HS-5 (cell line): ENCODE results near the gene L3MBTL4.

ENCODE experiments used
- DNase-seq: peaks from one replicate; pipeline ENCODE4 v3.0.0-alpha.2; 2012; ENCODE audit warnings: low read depth

Gene L3MBTL4

DNA sequence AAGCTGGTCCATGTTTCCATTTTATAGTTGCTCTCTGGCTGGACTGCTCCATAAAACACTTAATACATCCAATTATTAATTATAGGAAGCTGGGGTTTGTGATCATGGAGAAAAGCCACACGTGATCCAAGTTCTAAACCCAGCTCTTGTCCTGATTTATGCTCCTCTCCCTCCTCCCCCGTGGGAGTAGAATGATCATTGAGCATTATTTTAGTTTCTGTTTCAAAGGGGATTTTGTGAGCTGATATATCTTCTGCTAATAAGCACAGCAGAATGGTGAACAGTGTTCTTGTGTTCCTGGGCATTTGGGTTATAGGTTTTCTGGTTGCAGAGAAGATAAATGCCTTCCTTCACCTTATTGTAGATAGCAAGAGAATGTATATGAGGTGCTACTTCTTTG lies 383.7 kb downstream of the L3MBTL4 start:
- no peak for DNase-seq

GRCh38 chr18:6024745-6025248 lies 389.9 kb downstream of the L3MBTL4 start:
- no peak for DNase-seq

DNA sequence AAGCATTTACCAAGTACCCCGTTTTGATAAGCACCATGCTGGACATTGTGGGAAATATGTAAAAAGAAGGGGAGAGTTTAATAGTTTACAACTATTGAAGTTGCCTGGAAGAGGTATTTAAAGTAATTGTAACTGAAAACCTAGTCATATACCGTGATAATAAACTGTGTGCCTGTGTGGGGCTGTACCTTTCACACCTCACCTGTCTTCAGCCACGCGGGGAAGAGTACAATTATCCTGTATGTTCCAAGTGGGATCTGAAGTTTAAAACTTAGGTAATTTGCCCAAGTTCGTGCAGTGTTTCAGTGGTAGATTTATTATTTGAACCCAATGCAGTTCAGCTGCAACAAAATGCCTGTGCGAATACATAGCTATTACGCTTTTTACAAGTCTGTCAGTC lies 391.2 kb downstream of the L3MBTL4 start:
- DNase-seq, result no peak

- DNase-seq, result no peak
Observed at GRCh38 chr18:6022845-6023244, 391.9 kb downstream of the L3MBTL4 start.

GRCh38 chr18:6022074-6022444 lies 392.7 kb downstream of the L3MBTL4 start:
- DNase-seq, result no peak

- DNase-seq, result no peak
Observed at GRCh38 chr18:6021306-6022073, 393.2 kb downstream of the L3MBTL4 start.

DNA sequence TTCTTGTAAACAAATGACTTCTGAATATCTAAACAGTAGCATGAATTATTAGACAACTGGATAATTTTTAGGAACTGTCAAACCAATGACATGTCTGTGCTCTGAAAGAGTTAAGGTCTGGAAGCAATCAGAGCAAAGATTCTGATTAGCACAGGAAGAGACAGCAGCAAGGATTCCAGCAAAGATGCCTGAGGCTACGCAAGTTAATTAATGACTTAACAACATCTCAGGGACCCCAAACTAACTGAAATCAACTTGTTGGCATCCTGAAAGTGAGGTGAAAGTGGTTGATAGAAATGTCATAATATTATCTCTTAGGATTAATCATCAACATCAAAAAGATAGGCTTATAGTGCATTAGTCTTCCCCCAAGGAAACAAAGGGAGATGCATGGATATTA lies 396.0 kb downstream of the L3MBTL4 start:
- DNase-seq, result no peak

- DNase-seq, result no peak
Observed at GRCh38 chr18:6017171-6017570, 397.5 kb downstream of the L3MBTL4 start.

GRCh38 chr18:6015364-6015763 lies 399.3 kb downstream of the L3MBTL4 start:
- no peak for DNase-seq

- DNase-seq, result no peak
Observed at GRCh38 chr18:6013171-6013810, 401.4 kb downstream of the L3MBTL4 start.

GRCh38 chr18:6010921-6011320 lies 403.8 kb downstream of the L3MBTL4 start:
- no peak for DNase-seq

- DNase-seq, result no peak
Observed at GRCh38 chr18:6010284-6010683, 404.4 kb downstream of the L3MBTL4 start.

- no peak for DNase-seq
Observed at GRCh38 chr18:6009756-6010155, 405.0 kb downstream of the L3MBTL4 start.

- DNase-seq, result no peak
Observed at GRCh38 chr18:6004683-6005082, 410.0 kb downstream of the L3MBTL4 start.

DNA sequence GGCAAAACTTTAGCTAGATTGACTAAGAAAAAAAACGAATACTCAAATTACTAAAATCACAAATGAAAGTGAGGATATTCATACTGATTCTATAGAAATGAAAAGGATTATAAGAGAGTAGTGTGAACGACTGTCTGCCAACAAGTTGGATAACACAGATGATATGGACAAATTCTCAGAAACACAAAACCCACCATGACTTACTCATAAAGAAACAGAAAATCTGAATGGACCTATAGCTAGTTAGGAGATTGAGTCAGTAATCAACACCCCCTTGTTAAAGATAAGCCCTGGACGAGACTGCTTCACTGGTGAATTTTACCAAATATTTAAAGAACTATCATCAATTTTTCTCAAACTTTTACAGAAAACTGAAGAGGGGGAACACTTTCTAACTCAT lies 410.6 kb downstream of the L3MBTL4 start:
- no peak for DNase-seq

DNA sequence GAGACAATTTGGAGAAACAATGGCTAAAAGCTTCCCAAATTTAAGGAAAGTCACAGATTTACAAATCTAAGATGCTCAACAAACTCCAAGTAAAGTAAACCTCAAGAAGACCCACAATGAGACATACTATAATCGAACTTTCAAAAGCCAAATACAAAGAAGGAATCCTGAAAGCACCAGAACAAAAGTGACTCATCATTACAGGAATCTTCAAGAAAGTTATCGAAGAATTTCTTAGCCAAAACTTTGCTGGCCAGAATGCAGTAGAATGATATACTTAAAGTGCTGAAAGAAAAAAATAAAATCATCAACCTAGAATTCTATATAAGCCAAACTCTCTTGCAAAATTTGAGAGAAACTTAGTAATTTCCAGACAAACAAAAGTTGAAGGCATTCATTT lies 412.8 kb downstream of the L3MBTL4 start:
- DNase-seq, result no peak

- DNase-seq, result no peak
Observed at GRCh38 chr18:5998907-5999306, 415.8 kb downstream of the L3MBTL4 start.

- no peak for DNase-seq
Observed at GRCh38 chr18:5998166-5998881, 416.4 kb downstream of the L3MBTL4 start.

GRCh38 chr18:5997361-5997760 lies 417.4 kb downstream of the L3MBTL4 start:
- DNase-seq, result no peak

DNA sequence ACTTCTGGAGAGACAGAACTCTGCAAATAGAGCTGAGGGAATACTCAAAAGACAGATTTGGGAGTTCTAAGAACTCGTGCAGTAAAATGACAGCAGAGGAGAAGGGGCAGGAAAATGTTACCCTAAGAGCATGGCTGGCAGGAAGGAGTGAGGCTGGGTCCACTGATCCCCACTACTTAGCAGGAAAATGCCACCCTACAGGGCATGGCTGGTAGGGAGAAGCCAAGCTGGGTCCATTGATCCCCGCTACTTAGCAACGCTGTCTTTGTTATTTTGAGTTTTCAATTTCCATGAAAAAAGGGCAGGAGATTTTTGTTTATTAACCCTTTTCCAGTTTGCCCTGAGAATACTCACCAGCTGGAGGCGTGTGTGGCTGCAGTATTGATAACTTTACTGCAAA lies 419.1 kb downstream of the L3MBTL4 start:
- DNase-seq, result no peak

GRCh38 chr18:5993938-5994337 lies 420.8 kb downstream of the L3MBTL4 start:
- no peak for DNase-seq

- no peak for DNase-seq
Observed at GRCh38 chr18:5992381-5992780, 422.3 kb downstream of the L3MBTL4 start.

DNA sequence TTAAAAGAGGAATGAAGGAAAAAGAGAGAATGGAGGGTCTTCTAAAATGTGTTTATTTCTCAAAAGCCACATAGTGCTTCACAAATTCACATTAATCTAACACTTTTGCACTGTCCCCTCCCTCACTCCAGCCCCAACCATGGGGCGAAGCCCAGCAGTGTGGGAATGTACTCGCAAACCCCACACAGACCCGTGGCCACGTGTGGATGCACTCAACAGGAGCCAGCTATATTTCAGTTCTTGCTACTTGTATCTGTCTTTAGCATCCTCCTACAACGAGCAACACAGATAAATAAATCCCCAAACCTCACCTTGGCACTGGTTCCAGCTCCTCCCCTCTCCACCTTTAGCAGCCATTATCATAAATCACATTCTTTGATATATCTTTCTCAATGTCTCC lies 427.5 kb downstream of the L3MBTL4 start:
- no peak for DNase-seq
